IMR-90 (cell line): ENCODE data around the gene PEX26. TPM values are rescaled to one million over a fixed set of nuclear protein-coding genes. Genes with fewer than 3 reads are reported as not detected.

Experiments
- ATAC-seq: fragments of 200-7000 bp; cut with Tn5 transposase; 2 replicates; pipeline ENCODE4 v1.9.1; 2020; ENCODE audit warnings: low read depth, mild to moderate bottlenecking, moderate library complexity
- BruUV-seq: library from RNA; stranded (reverse); fragments of 400-500 nt; replicated peaks from 2 replicates; lab custom pipeline; 2021; lab: Mats Ljungman, UMichigan
- CTCF ChIA-PET: fragments of 300-600 bp; formaldehyde crosslinking; extraction: SDS; loops from one replicate; lab custom pipeline; 2021; ENCODE audit warnings: antibody characterized with exemption; lab: Yijun Ruan, JAX
- POLR2A ChIA-PET: fragments of 300-600 bp; sonication (Branson Sonifier 250); formaldehyde crosslinking; loops from one replicate; lab custom pipeline; 2022; ENCODE audit warnings: antibody characterized with exemption; ENCODE audit not compliant: unreplicated experiment; lab: Charles Lee
- DNase-seq: peaks from one replicate; pipeline ENCODE4 v3.0.0; 2013
- H2AFZ ChIP-seq: replicated peaks from 2 replicates; pipeline ENCODE3; 2013; ENCODE audit warnings: low read length, mild to moderate bottlenecking; ENCODE audit not compliant: poor library complexity
- H2AK5ac ChIP-seq: 2 replicates; pipeline ENCODE4 v1.6.1; 2013; ENCODE audit warnings: low read depth, low read length, inconsistent platforms
- H2AK9ac ChIP-seq: replicated peaks from 2 replicates; pipeline ENCODE3; 2013; ENCODE audit warnings: mild to moderate bottlenecking, low read depth, low read length, moderate library complexity; ENCODE audit not compliant: poor library complexity
- H2BK120ac ChIP-seq: 2 replicates; pipeline ENCODE4 v1.6.1; 2013; ENCODE audit warnings: low read depth, low read length, inconsistent platforms
- H2BK15ac ChIP-seq: 3 replicates; pipeline ENCODE4 v1.6.1; 2013; ENCODE audit warnings: low read depth, low read length, inconsistent platforms
- H2BK20ac ChIP-seq: 2 replicates; pipeline ENCODE4 v1.6.1; 2013; ENCODE audit warnings: low read depth, mild to moderate bottlenecking, inconsistent platforms, low read length, moderate library complexity
- H2BK5ac ChIP-seq: 2 replicates; pipeline ENCODE4 v1.6.1; 2013; ENCODE audit warnings: mild to moderate bottlenecking, low read depth, low read length, inconsistent platforms; ENCODE audit not compliant: poor library complexity, severe bottlenecking
- H3K14ac ChIP-seq: replicated peaks from 2 replicates; pipeline ENCODE4 v1.6.1; 2013; ENCODE audit warnings: low read depth, low read length, inconsistent platforms
- H3K18ac ChIP-seq: 2 replicates; pipeline ENCODE4 v1.6.1; 2013; ENCODE audit warnings: low read depth, low read length, control low read depth
- H3K23ac ChIP-seq: 2 replicates; pipeline ENCODE4 v1.6.1; 2013; ENCODE audit warnings: low read depth, low read length, inconsistent platforms
- H3K27ac ChIP-seq: 2 replicates; pipeline ENCODE4 v1.5.1; 2013; ENCODE audit warnings: mild to moderate bottlenecking, control low read depth, low read length; ENCODE audit not compliant: insufficient read depth
- H3K27me3 ChIP-seq: 2 replicates; pipeline ENCODE4 v1.6.1; 2013; ENCODE audit warnings: low read length; ENCODE audit not compliant: control insufficient read depth, insufficient read depth
- H3K36me3 ChIP-seq: 2 replicates; pipeline ENCODE4 v1.6.1; 2013; ENCODE audit warnings: low read length, mixed read lengths; ENCODE audit not compliant: control insufficient read depth, insufficient read depth
- H3K4ac ChIP-seq: 2 replicates; pipeline ENCODE4 v1.6.1; 2013; ENCODE audit warnings: low read depth, low read length, inconsistent platforms
- H3K4me1 ChIP-seq: 2 replicates; pipeline ENCODE4 v1.6.1; 2013; ENCODE audit warnings: low read length, mixed read lengths; ENCODE audit not compliant: control insufficient read depth, insufficient read depth
- H3K4me2 ChIP-seq: 2 replicates; pipeline ENCODE4 v1.6.1; 2013; ENCODE audit warnings: low read depth, mild to moderate bottlenecking, control low read depth, low read length, moderate library complexity
- H3K4me3 ChIP-seq: 2 replicates; pipeline ENCODE4 v1.5.1; 2013; ENCODE audit warnings: low read depth, mild to moderate bottlenecking, control low read depth, low read length, moderate library complexity; ENCODE audit not compliant: insufficient read depth
- H3K56ac ChIP-seq: 2 replicates; pipeline ENCODE4 v1.6.1; 2013; ENCODE audit warnings: low read length, inconsistent platforms; ENCODE audit not compliant: insufficient read depth; ENCODE audit errors: extremely low read depth
- H3K79me1 ChIP-seq, 2 experiments: 2 replicates each; pipeline ENCODE4 v1.6.1; 2013; ENCODE audit warnings: low read length in 2 of 2, inconsistent platforms in 1 of 2, low read depth in 1 of 2
- H3K9ac ChIP-seq: 2 replicates; pipeline ENCODE4 v1.6.1; 2013; ENCODE audit warnings: low read depth, low read length, control low read depth
- H3K9me1 ChIP-seq: 2 replicates; pipeline ENCODE4 v1.6.1; 2013; ENCODE audit warnings: low read length, inconsistent platforms; ENCODE audit not compliant: insufficient read depth
- H3K9me3 ChIP-seq: 2 replicates; pipeline ENCODE4 v1.6.1; 2013; ENCODE audit warnings: low read length; ENCODE audit not compliant: control insufficient read depth, insufficient read depth
- H4K20me1 ChIP-seq: 2 replicates; pipeline ENCODE4 v1.6.1; 2013; ENCODE audit warnings: low read length, inconsistent platforms; ENCODE audit not compliant: insufficient read depth
- H4K5ac ChIP-seq: 2 replicates; pipeline ENCODE4 v1.6.1; 2013; ENCODE audit warnings: mild to moderate bottlenecking, low read depth, low read length, control low read depth
- H4K8ac ChIP-seq, 2 experiments: 2 replicates each; pipeline ENCODE4 v1.6.1; 2013; ENCODE audit warnings: low read depth in 2 of 2, low read length in 2 of 2, control low read depth in 1 of 2, inconsistent platforms in 1 of 2
- H4K91ac ChIP-seq: 2 replicates; pipeline ENCODE4 v1.6.1; 2013; ENCODE audit warnings: low read depth, low read length, inconsistent platforms; ENCODE audit not compliant: insufficient read depth
- CEBPB ChIP-seq: IDR thresholded peaks from 2 replicates; pipeline ENCODE4 v1.6.1; 2012; ENCODE audit warnings: low read depth, low read length, improper control_type of control experiment
- CHD1 ChIP-seq: IDR thresholded peaks from 2 replicates; pipeline ENCODE4 v1.6.1; 2012; ENCODE audit warnings: low read depth, low read length, improper control_type of control experiment
- CTCF ChIP-seq: conservative IDR thresholded peaks from 2 replicates; pipeline ENCODE4 v1.5.1; 2012; ENCODE audit warnings: mild to moderate bottlenecking, low read depth, low read length, improper control_type of control experiment
- ELK1 ChIP-seq: fragments of 150-350 bp; IDR thresholded peaks from 2 replicates; pipeline ENCODE4 v1.6.1; 2016; ENCODE audit warnings: low read depth, mild to moderate bottlenecking, low read length, moderate library complexity, borderline replicate concordance
- FOS ChIP-seq: fragments of 150-350 bp; IDR thresholded peaks from 2 replicates; pipeline ENCODE4 v1.6.1; 2016; ENCODE audit warnings: low read depth, low read length
- MAZ ChIP-seq: IDR thresholded peaks from 2 replicates; pipeline ENCODE4 v1.6.1; 2012; ENCODE audit warnings: low read depth, mild to moderate bottlenecking, low read length, improper control_type of control experiment, moderate library complexity, borderline replicate concordance
- MXI1 ChIP-seq: IDR thresholded peaks from 2 replicates; pipeline ENCODE4 v1.6.1; 2012; ENCODE audit warnings: low read depth, mild to moderate bottlenecking, low read length, moderate library complexity, borderline replicate concordance
- RAD21 ChIP-seq: IDR thresholded peaks from 2 replicates; pipeline ENCODE4 v1.6.1; 2012; ENCODE audit warnings: low read length, improper control_type of control experiment
- RCOR1 ChIP-seq: IDR thresholded peaks from 2 replicates; pipeline ENCODE4 v1.6.1; 2012; ENCODE audit warnings: mild to moderate bottlenecking, low read length, improper control_type of control experiment; ENCODE audit not compliant: insufficient replicate concordance
- RFX5 ChIP-seq: IDR thresholded peaks from 2 replicates; pipeline ENCODE4 v1.8.0; 2012; ENCODE audit warnings: low read depth, mild to moderate bottlenecking, low read length, moderate library complexity
- SMC3 ChIP-seq: fragments of 150-350 bp; IDR thresholded peaks from 2 replicates; pipeline ENCODE4 v1.6.1; 2016; ENCODE audit warnings: low read depth, mild to moderate bottlenecking, antibody characterized with exemption, low read length, moderate library complexity
- USF2 ChIP-seq: fragments of 150-350 bp; IDR thresholded peaks from 2 replicates; pipeline ENCODE4 v1.6.1; 2017; ENCODE audit warnings: mild to moderate bottlenecking, antibody characterized with exemption, low read length, low read depth
- WGBS, 2 experiments: methylation state at CpG; one replicate each; pipeline versions ENCODE4 v1.1.5 to v1.1.7; 2013; ENCODE audit warnings: missing lambda C conversion rate in 2 of 2; ENCODE audit not compliant: insufficient read length in 1 of 2; ENCODE audit errors: extremely low coverage in 2 of 2; 5-methylcytosine and 5-hydroxymethylcytosine counted together
- dilution Hi-C: fragments of 300-500 bp; cut with HindIII; formaldehyde crosslinking; loops from one replicate; pipeline ENCODE4 v1.14.3; 2018; ENCODE audit warnings: low sequenced_read_pairs; ENCODE audit not compliant: unreplicated experiment
- in situ Hi-C: fragments of 300-500 bp; cut with MboI; formaldehyde crosslinking; loops from 3 replicates; pipeline ENCODE4 v1.14.3; 2019; ENCODE audit warnings: low sequenced_read_pairs, inconsistent platforms, mixed read lengths
- intact Hi-C: fragments of 100-400 bp; cut with micrococcal nuclease; formaldehyde crosslinking; loops from 2 replicates; pipeline ENCODE4 v1.10.0; 2022
- polyA plus RNA-seq, 3 experiments: library from polyadenylated mRNA; depleted of rRNA; stranded (reverse); fragments of >200 nt; gene quantifications; 2 replicates each; pipeline ENCODE4 v1.2.3, GENCODE V29; 2012; ENCODE audit warnings: low replicate concordance in 1 of 3
- total RNA-seq: library from RNA; depleted of rRNA; stranded (reverse); fragments of >200 nt; gene quantifications from 2 replicates; pipeline ENCODE4 v1.2.3, GENCODE V29; 2012

The PEX26 gene
- total and polyA plus RNA-seq, 2 of the 4 experiments (the other 2 are of a cell fraction): 12.2 to 18.5 TPM

GRCh38 chr22:18110954-18111758 is 33.4 kb downstream of the PEX26 start:
- BruUV-seq: no TSS peak

More at GRCh38 chr22:18110954-18111758, 33.4 kb downstream of the PEX26 start:
- no peaks in the 10 kb centered on the region for H3K9me1 ChIP-seq
- H3K9me3 ChIP-seq: peaks cover 2% of the 10 kb centered on the region; the same call in 1 of the 2 replicates
- H3K9ac ChIP-seq: no peak overlapping the region
- WGBS, 2 experiments: 22% methylated on average over 8 of the region's 39 CpGs; no CpG with 5 or more reads in 1 of the 2 experiments
- ATAC-seq: no peak
- H3K4ac ChIP-seq: no peak overlapping the region
- H2AK5ac ChIP-seq: no peak overlapping the region
- no peak overlapping the region for H3K14ac ChIP-seq
- no peaks in the 10 kb centered on the region for H4K20me1 ChIP-seq
- no peak overlapping the region for H2BK20ac ChIP-seq
- H3K79me1 ChIP-seq: no peaks in the 10 kb centered on the region
- DNase-seq: no peak
- dilution Hi-C loops (no loop called here), intact Hi-C loops (no loop called here), in situ Hi-C loops (no loop called here)
- H3K23ac ChIP-seq: no peak overlapping the region
- H3K56ac ChIP-seq: no peak overlapping the region
- H2AFZ ChIP-seq: peak overlapping the region; percentile 71
- ChIA-PET CTCF (no interaction called here), POLR2A (no interaction called here)
- no peak overlapping the region for H4K5ac ChIP-seq
- H2BK120ac ChIP-seq: no peak overlapping the region
- no peaks in the 10 kb centered on the region for H3K36me3 ChIP-seq
- TF ChIP-seq RFX5 (no peak), RCOR1 (no peak), FOS (no peak), USF2 (no peak), SMC3 (no peak), ELK1 (no peak), RAD21 (no peak), MXI1 (no peak), CEBPB (no peak), MAZ (no peak), CTCF (no peak), CHD1 (no peak)
- peaks cover 10% of the 10 kb centered on the region; the same call in 1 of the 2 replicates for H3K27me3 ChIP-seq
- peak overlapping the region; percentile 32 for H3K4me3 ChIP-seq
- H2BK5ac ChIP-seq: no peak overlapping the region
- H3K4me2 ChIP-seq: peak overlapping the region; percentile 58
- H2AK9ac ChIP-seq: peak overlapping the region; percentile 65
- H4K91ac ChIP-seq: no peak overlapping the region
- H2BK15ac ChIP-seq: no peak overlapping the region
- peaks cover 3% of the 10 kb centered on the region; the same call in 1 of the 2 replicates for H3K4me1 ChIP-seq
- H4K8ac ChIP-seq: no peak overlapping the region
- H3K18ac ChIP-seq: no peak overlapping the region
- H3K27ac ChIP-seq: no peak overlapping the region
